GM23338 (cell line): ENCODE results near the gene MORC4. TPM values are rescaled to one million over a fixed set of nuclear protein-coding genes. Genes with fewer than 3 reads are reported as not detected.

Experiments
- ATAC-seq: fragments of 200-7000 bp; cut with Tn5 transposase; 3 replicates; pipeline ENCODE4 v1.9.1; 2020
- DNase-seq: peaks from one replicate; pipeline ENCODE4 v3.0.0-alpha.2; 2015; ENCODE audit warnings: low spot score
- H2AFZ ChIP-seq: fragments of 200-600 bp; sonication (generic); 2 replicates; pipeline ENCODE4 v1.8.0; 2016; ENCODE audit warnings: antibody characterized with exemption, mild to moderate bottlenecking, moderate library complexity
- H3F3A ChIP-seq: fragments of 200-600 bp; sonication (generic); replicated peaks from 2 replicates; pipeline ENCODE4 v1.8.0; 2017; ENCODE audit warnings: antibody characterized with exemption, mixed run types, low read depth
- H3K27ac ChIP-seq: fragments of 200-600 bp; sonication (generic); 2 replicates; pipeline ENCODE4 v1.6.1; 2016; ENCODE audit warnings: low read depth
- H3K27me3 ChIP-seq: fragments of 200-600 bp; sonication (generic); 2 replicates; pipeline ENCODE4 v1.8.0; 2016; ENCODE audit warnings: mild to moderate bottlenecking, mixed run types, moderate library complexity; ENCODE audit not compliant: insufficient read depth
- H3K36me3 ChIP-seq: fragments of 200-600 bp; sonication (generic); 2 replicates; pipeline ENCODE4 v1.8.0; 2016; ENCODE audit warnings: mild to moderate bottlenecking; ENCODE audit not compliant: insufficient read depth
- H3K4me1 ChIP-seq: fragments of 200-600 bp; sonication (generic); 2 replicates; pipeline ENCODE4 v1.8.0; 2016; ENCODE audit warnings: mild to moderate bottlenecking, moderate library complexity; ENCODE audit not compliant: insufficient read depth
- H3K4me2 ChIP-seq: fragments of 200-600 bp; sonication (generic); 2 replicates; pipeline ENCODE4 v1.7.1; 2017; ENCODE audit warnings: mixed run types
- H3K4me3 ChIP-seq: fragments of 200-600 bp; sonication (generic); 2 replicates; pipeline ENCODE4 v1.6.1; 2016; ENCODE audit warnings: mixed run types
- H3K79me2 ChIP-seq: fragments of 200-600 bp; sonication (generic); replicated peaks from 2 replicates; pipeline ENCODE4 v1.8.0; 2017; ENCODE audit warnings: mild to moderate bottlenecking; ENCODE audit not compliant: insufficient read depth
- H3K9me2 ChIP-seq: fragments of 200-600 bp; sonication (generic); 2 replicates; pipeline ENCODE4 v1.8.0; 2017; ENCODE audit not compliant: insufficient read depth
- H4K20me1 ChIP-seq: fragments of 200-600 bp; sonication (generic); replicated peaks from 2 replicates; pipeline ENCODE4 v1.8.0; 2017; ENCODE audit warnings: mild to moderate bottlenecking; ENCODE audit not compliant: insufficient read depth
- H3K27ac Mint-ChIP-seq: 2 replicates; pipeline ENCODE4 v1.8.0; 2020; ENCODE audit warnings: inconsistent platforms, mild to moderate bottlenecking, moderate library complexity, mixed read lengths
- H3K27me3 Mint-ChIP-seq: 3 replicates; pipeline ENCODE4 v1.8.0; 2022; ENCODE audit warnings: low read depth, mild to moderate bottlenecking, moderate library complexity, mixed read lengths, inconsistent platforms; ENCODE audit not compliant: insufficient read depth, poor library complexity
- H3K36me3 Mint-ChIP-seq: 3 replicates; pipeline ENCODE4 v1.8.0; 2021; ENCODE audit warnings: low read depth, mild to moderate bottlenecking, inconsistent platforms, moderate library complexity, mixed read lengths
- H3K4me1 Mint-ChIP-seq: 3 replicates; pipeline ENCODE4 v1.8.0; 2020; ENCODE audit warnings: mild to moderate bottlenecking, inconsistent platforms, mixed read lengths
- H3K4me3 Mint-ChIP-seq: 3 replicates; pipeline ENCODE4 v1.8.0; 2021; ENCODE audit warnings: moderate library complexity, mild to moderate bottlenecking, inconsistent platforms, mixed read lengths
- H3K9me3 Mint-ChIP-seq: 3 replicates; pipeline ENCODE4 v1.8.0; 2020; ENCODE audit warnings: moderate library complexity, mild to moderate bottlenecking, inconsistent platforms, mixed read lengths
- CREB1 ChIP-seq: fragments of 250-450 bp; sonication (Bioruptor Pico); IDR thresholded peaks from 2 replicates; pipeline ENCODE4 v1.5.0; 2020; ENCODE audit warnings: low read depth, mild to moderate bottlenecking, moderate library complexity
- CTCF ChIP-seq, 2 experiments: fragments of 200-600 bp in 1 of 2; sonication (generic) in 1 of 2; conservative IDR thresholded peaks; 2 replicates each; pipeline versions ENCODE4 v1.5.1 to v1.6.1; 2016 to 2017; ENCODE audit warnings: antibody characterized with exemption in 2 of 2, low read depth in 2 of 2, mild to moderate bottlenecking in 2 of 2, moderate library complexity in 1 of 2
- EZH2 ChIP-seq: fragments of 200-600 bp; sonication (generic); IDR thresholded peaks from one replicate; pipeline ENCODE4 v1.8.0; 2017; ENCODE audit warnings: antibody characterized with exemption, mild to moderate bottlenecking, low read depth; ENCODE audit not compliant: unreplicated experiment
- EZH2phosphoT487 ChIP-seq: fragments of 200-600 bp; sonication (generic); IDR thresholded peaks from one replicate; pipeline ENCODE4 v1.8.1; 2018; ENCODE audit warnings: antibody characterized with exemption; ENCODE audit not compliant: unreplicated experiment
- JUNB ChIP-seq: IDR thresholded peaks from one replicate; pipeline ENCODE4 v1.6.1; 2016; ENCODE audit warnings: antibody characterized with exemption; ENCODE audit not compliant: unreplicated experiment
- NANOG ChIP-seq: IDR thresholded peaks from 2 replicates; pipeline ENCODE4 v1.6.1; 2016; ENCODE audit warnings: antibody characterized with exemption, borderline replicate concordance
- POLR2AphosphoS5 ChIP-seq: IDR thresholded peaks from 2 replicates; pipeline ENCODE4 v1.6.1; 2016; ENCODE audit warnings: antibody characterized with exemption, low read depth
- STAT1 ChIP-seq: IDR thresholded peaks from one replicate; pipeline ENCODE4 v1.6.1; 2016; ENCODE audit warnings: antibody characterized with exemption; ENCODE audit not compliant: unreplicated experiment
- ZNF114 ChIP-seq: fragments of 250-450 bp; sonication (Bioruptor Pico); IDR thresholded peaks from 2 replicates; pipeline ENCODE4 v1.5.0; 2020; ENCODE audit warnings: mild to moderate bottlenecking, moderate library complexity
- ZNF331 ChIP-seq: fragments of 250-450 bp; sonication (Bioruptor Pico); IDR thresholded peaks from 2 replicates; pipeline ENCODE4 v1.5.0; 2020; ENCODE audit warnings: low read depth, mild to moderate bottlenecking, moderate library complexity
- ZNF462 ChIP-seq: fragments of 250-450 bp; sonication (Bioruptor Pico); IDR thresholded peaks from 2 replicates; pipeline ENCODE4 v1.5.0; 2020; ENCODE audit warnings: mild to moderate bottlenecking, moderate library complexity
- polyA plus RNA-seq: library from polyadenylated mRNA; unstranded; fragments of >200 nt; fragmentation: Nextera tagmentation; extraction: Ambion mirVana; gene quantifications from 2 replicates; pipeline ENCODE4 v1.2.1, GENCODE V29; 2016
- total RNA-seq: library from RNA; depleted of rRNA; stranded (reverse); fragments of >200 nt; shearing (Covaris generic); gene quantifications from 2 replicates; pipeline ENCODE4 v1.2.3, GENCODE V29; 2014
- TF ChIP-seq, protein P1 (sequence below): IDR thresholded peaks from 2 replicates; pipeline ENCODE4 v1.6.1; 2016; ENCODE audit warnings: antibody characterized with exemption
- TF ChIP-seq, protein P2 (sequence below): IDR thresholded peaks from one replicate; pipeline ENCODE4 v1.6.1; 2018; ENCODE audit warnings: antibody characterized with exemption; ENCODE audit not compliant: unreplicated experiment

The MORC4 gene
- total and polyA plus RNA-seq, 2 experiments from 2014 or later: 1.6 to 1.7 TPM

- H3K36me3 ChIP-seq: no peaks in the 10 kb centered on the region
- H3K27ac Mint-ChIP-seq: no peak overlapping the region
- no peaks in the 10 kb centered on the region for H3K4me1 Mint-ChIP-seq
- no peak for DNase-seq
- no peak overlapping the region for H3K4me2 ChIP-seq
- H4K20me1 ChIP-seq: no peaks in the 10 kb centered on the region
- H3K4me1 ChIP-seq: no peaks in the 10 kb centered on the region
- ATAC-seq: no peak
- H3K27me3 Mint-ChIP-seq: no peaks in the 10 kb centered on the region
- no peaks in the 10 kb centered on the region for H3K9me2 ChIP-seq
- H3K9me3 Mint-ChIP-seq: no peaks in the 10 kb centered on the region
- no peak overlapping the region for H3K4me3 Mint-ChIP-seq
- no peak overlapping the region for H3K4me3 ChIP-seq
- H3K27me3 ChIP-seq: no peaks in the 10 kb centered on the region
- no peaks in the 10 kb centered on the region for H3K36me3 Mint-ChIP-seq
- H3F3A ChIP-seq: no peaks in the 10 kb centered on the region
- no peak for TF ChIP-seq ZNF114 (CRISPR knock-in tag)
- no peak for TF ChIP-seq CTCF (conservative IDR thresholded peaks at IDR 0.05; ENCODE audit: low read depth in 2 of 2)
- TF ChIP-seq ZNF462 (CRISPR knock-in tag): no peak
- no peak for TF ChIP-seq CREB1 (CRISPR knock-in tag)
- no peak for TF ChIP-seq EZH2
- TF ChIP-seq NANOG: no peak
- TF ChIP-seq, protein P1, sequence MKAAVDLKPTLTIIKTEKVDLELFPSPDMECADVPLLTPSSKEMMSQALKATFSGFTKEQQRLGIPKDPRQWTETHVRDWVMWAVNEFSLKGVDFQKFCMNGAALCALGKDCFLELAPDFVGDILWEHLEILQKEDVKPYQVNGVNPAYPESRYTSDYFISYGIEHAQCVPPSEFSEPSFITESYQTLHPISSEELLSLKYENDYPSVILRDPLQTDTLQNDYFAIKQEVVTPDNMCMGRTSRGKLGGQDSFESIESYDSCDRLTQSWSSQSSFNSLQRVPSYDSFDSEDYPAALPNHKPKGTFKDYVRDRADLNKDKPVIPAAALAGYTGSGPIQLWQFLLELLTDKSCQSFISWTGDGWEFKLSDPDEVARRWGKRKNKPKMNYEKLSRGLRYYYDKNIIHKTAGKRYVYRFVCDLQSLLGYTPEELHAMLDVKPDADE: no peak
- TF ChIP-seq JUNB: no peak
- TF ChIP-seq ZNF331 (CRISPR knock-in tag): no peak
- no peak for TF ChIP-seq POLR2AphosphoS5
- TF ChIP-seq, protein P2, sequence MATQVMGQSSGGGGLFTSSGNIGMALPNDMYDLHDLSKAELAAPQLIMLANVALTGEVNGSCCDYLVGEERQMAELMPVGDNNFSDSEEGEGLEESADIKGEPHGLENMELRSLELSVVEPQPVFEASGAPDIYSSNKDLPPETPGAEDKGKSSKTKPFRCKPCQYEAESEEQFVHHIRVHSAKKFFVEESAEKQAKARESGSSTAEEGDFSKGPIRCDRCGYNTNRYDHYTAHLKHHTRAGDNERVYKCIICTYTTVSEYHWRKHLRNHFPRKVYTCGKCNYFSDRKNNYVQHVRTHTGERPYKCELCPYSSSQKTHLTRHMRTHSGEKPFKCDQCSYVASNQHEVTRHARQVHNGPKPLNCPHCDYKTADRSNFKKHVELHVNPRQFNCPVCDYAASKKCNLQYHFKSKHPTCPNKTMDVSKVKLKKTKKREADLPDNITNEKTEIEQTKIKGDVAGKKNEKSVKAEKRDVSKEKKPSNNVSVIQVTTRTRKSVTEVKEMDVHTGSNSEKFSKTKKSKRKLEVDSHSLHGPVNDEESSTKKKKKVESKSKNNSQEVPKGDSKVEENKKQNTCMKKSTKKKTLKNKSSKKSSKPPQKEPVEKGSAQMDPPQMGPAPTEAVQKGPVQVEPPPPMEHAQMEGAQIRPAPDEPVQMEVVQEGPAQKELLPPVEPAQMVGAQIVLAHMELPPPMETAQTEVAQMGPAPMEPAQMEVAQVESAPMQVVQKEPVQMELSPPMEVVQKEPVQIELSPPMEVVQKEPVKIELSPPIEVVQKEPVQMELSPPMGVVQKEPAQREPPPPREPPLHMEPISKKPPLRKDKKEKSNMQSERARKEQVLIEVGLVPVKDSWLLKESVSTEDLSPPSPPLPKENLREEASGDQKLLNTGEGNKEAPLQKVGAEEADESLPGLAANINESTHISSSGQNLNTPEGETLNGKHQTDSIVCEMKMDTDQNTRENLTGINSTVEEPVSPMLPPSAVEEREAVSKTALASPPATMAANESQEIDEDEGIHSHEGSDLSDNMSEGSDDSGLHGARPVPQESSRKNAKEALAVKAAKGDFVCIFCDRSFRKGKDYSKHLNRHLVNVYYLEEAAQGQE: no peak
- no peak for TF ChIP-seq STAT1
- TF ChIP-seq EZH2phosphoT487: no peak
- no peak overlapping the region for H2AFZ ChIP-seq
- no peaks in the 10 kb centered on the region for H3K79me2 ChIP-seq
- H3K27ac ChIP-seq: no peak overlapping the region
These were observed 71.8 kb downstream of the MORC4 start for GRCh38 chrX:106928227-106928626.
